Naive thymus-derived CD4-positive, alpha-beta T cell (primary cell): ENCODE data around the gene ULK3. TPM values are rescaled to one million over a fixed set of nuclear protein-coding genes. Genes with fewer than 3 reads are reported as not detected.

Source experiments
- ATAC-seq: fragments of 150-1000 bp; cut with Tn5 transposase; 2 replicates; pipeline ENCODE4 v1.10.0; 2021; ENCODE audit warnings: mild to moderate bottlenecking, moderate library complexity
- CTCF ChIA-PET: fragments of 350-600 bp; sonication (Branson Sonifier 250); formaldehyde crosslinking; loops from one replicate; lab custom pipeline; 2021; ENCODE audit warnings: antibody characterized with exemption; lab: Charles Lee
- POLR2A ChIA-PET: fragments of 350-600 bp; sonication (Branson Sonifier 250); formaldehyde crosslinking; loops from one replicate; lab custom pipeline; 2021; ENCODE audit warnings: antibody characterized with exemption, inconsistent platforms; lab: Charles Lee
- DNase-seq, 9 donors: peaks; one replicate each; pipeline versions ENCODE4 v3.0.0 to v3.0.0-alpha.2; 2020 to 2022; ENCODE audit warnings: mixed read lengths in 1 of 9
- H3K27ac ChIP-seq: one replicate; pipeline ENCODE4 v1.7.0; 2013; ENCODE audit warnings: mild to moderate bottlenecking, low read depth, low read length, moderate library complexity
- H3K27me3 ChIP-seq, 2 donors: one replicate each; pipeline ENCODE4 v1.7.0; 2013; ENCODE audit warnings: low read length in 2 of 2, mild to moderate bottlenecking in 2 of 2, moderate library complexity in 2 of 2; ENCODE audit not compliant: control insufficient read depth in 2 of 2, insufficient read depth in 2 of 2
- H3K36me3 ChIP-seq, 3 experiments: 1 replicate in 2 of 3; 2 replicates in 1 of 3; pipeline ENCODE4 v1.7.0; 2013; ENCODE audit warnings: low read length in 3 of 3, mild to moderate bottlenecking in 3 of 3, moderate library complexity in 1 of 3; ENCODE audit not compliant: insufficient read depth in 3 of 3, control insufficient read depth in 2 of 3
- H3K4me1 ChIP-seq, 2 donors: one replicate each; pipeline ENCODE4 v1.7.0; 2013; ENCODE audit warnings: low read length in 2 of 2, mild to moderate bottlenecking in 2 of 2, moderate library complexity in 1 of 2; ENCODE audit not compliant: control insufficient read depth in 2 of 2, insufficient read depth in 2 of 2
- H3K4me3 ChIP-seq: 2 replicates; pipeline ENCODE4 v1.7.0; 2013; ENCODE audit warnings: mild to moderate bottlenecking, low read length
- H3K9me3 ChIP-seq, 3 experiments: 1 replicate in 2 of 3; 2 replicates in 1 of 3; pipeline ENCODE4 v1.7.0; 2013; ENCODE audit warnings: low read length in 3 of 3; ENCODE audit not compliant: control insufficient read depth in 2 of 3
- H3K27ac Mint-ChIP-seq, 9 donors: one replicate each; pipeline ENCODE4 v1.8.0; 2020 to 2022; ENCODE audit warnings: mixed read lengths in 9 of 9, mild to moderate bottlenecking in 8 of 9, moderate library complexity in 5 of 9, inconsistent platforms in 2 of 9
- H3K27me3 Mint-ChIP-seq, 5 donors: one replicate each; pipeline ENCODE4 v1.8.0; 2021 to 2022; ENCODE audit warnings: mixed read lengths in 5 of 5, mild to moderate bottlenecking in 1 of 5
- H3K36me3 Mint-ChIP-seq, 5 donors: one replicate each; pipeline ENCODE4 v1.8.0; 2020 to 2022; ENCODE audit warnings: mixed read lengths in 5 of 5, mild to moderate bottlenecking in 3 of 5, inconsistent platforms in 1 of 5
- H3K4me1 Mint-ChIP-seq, 7 donors: one replicate each; pipeline ENCODE4 v1.8.0; 2020 to 2022; ENCODE audit warnings: mixed read lengths in 7 of 7, mild to moderate bottlenecking in 3 of 7, inconsistent platforms in 1 of 7
- H3K4me3 Mint-ChIP-seq, 10 donors: one replicate each; pipeline ENCODE4 v1.8.0; 2020 to 2022; ENCODE audit warnings: mild to moderate bottlenecking in 10 of 10, mixed read lengths in 10 of 10, moderate library complexity in 6 of 10, inconsistent platforms in 2 of 10
- H3K9me3 Mint-ChIP-seq, 11 donors: one replicate each; pipeline ENCODE4 v1.8.0; 2020 to 2022; ENCODE audit warnings: mixed read lengths in 11 of 11, mild to moderate bottlenecking in 4 of 11, inconsistent platforms in 1 of 11, moderate library complexity in 1 of 11
- intact Hi-C, 2 donors: fragments of 100-400 bp; cut with micrococcal nuclease; formaldehyde crosslinking; loops; one replicate each; pipeline ENCODE4 v1.15.1; 2023
- polyA plus RNA-seq, 2 donors: library from polyadenylated mRNA; unstranded; fragments of 300-500 nt; fragmentation: Illumina TruSeq; gene quantifications; one replicate each; pipeline ENCODE4 v1.2.3, GENCODE V29; 2021
- total RNA-seq, 6 experiments: library from RNA in 5 of 6; stranded (reverse) in 5 of 6; gene quantifications; 1 replicate in 5 of 6; 2 replicates in 1 of 6; pipeline ENCODE4 v1.2.3 and lab custom pipeline; 2021 to 2026

ULK3 gene
- total and polyA plus RNA-seq, 7 experiments from 2014 or later = 15.4 to 106 (median 54.8) TPM

GRCh38 chr15:74838746-74839525, 4.0 kb downstream of the ULK3 start:
- H3K4me3 Mint-ChIP-seq = no peak overlapping the region
- H3K27me3 Mint-ChIP-seq = no peaks in the 10 kb centered on the region
- Histone ChIP-seq H3K36me3 (peaks cover 0 to 56% (median 4%) of the 10 kb centered on the region in 3 experiments), H3K27ac (no peak overlapping the region), H3K27me3 (no peaks in the 10 kb centered on the region), H3K4me3 (no peak overlapping the region), H3K4me1 (peaks cover 17 to 28% of the 10 kb centered on the region in 2 donors), H3K9me3 (no peaks in the 10 kb centered on the region)
- no peaks in the 10 kb centered on the region for H3K9me3 Mint-ChIP-seq
- CTCF ChIA-PET = interaction anchor here (1.3 kb wide), 1 partner anchor 68 kb away, joined by 5 read pairs; no protein-coding TSS in a partner anchor
- ATAC-seq (no peak), DNase-seq (no peak)
- H3K36me3 Mint-ChIP-seq = peaks cover 0 to 19% (median 0%) of the 10 kb centered on the region in 5 donors
- H3K4me1 Mint-ChIP-seq = peaks cover 17 to 34% (median 31%) of the 10 kb centered on the region in 7 donors
- intact Hi-C loops = no loop called here
- H3K27ac Mint-ChIP-seq = peak overlapping the region in 3 of 9 donors; percentile 5 to 54 (median 48)
- POLR2A ChIA-PET = no interaction called here

- no peak overlapping the region for H3K27ac ChIP-seq
- peaks cover 0 to 56% (median 4%) of the 10 kb centered on the region in 3 experiments for H3K36me3 ChIP-seq
- no peak overlapping the region for H3K4me3 ChIP-seq
- ATAC-seq (no peak), DNase-seq (no peak)
- CTCF ChIA-PET = interaction anchor here (1.3 kb wide), 2 partner anchors 67 to 68 kb away, joined by 3 to 5 read pairs; no protein-coding TSS in a partner anchor
- no peak overlapping the region for H3K27ac Mint-ChIP-seq
- H3K27me3 Mint-ChIP-seq = no peaks in the 10 kb centered on the region
- H3K4me1 Mint-ChIP-seq = peaks cover 17 to 28% (median 25%) of the 10 kb centered on the region in 7 donors
- peaks cover 0 to 17% (median 0%) of the 10 kb centered on the region in 5 donors for H3K36me3 Mint-ChIP-seq
- H3K4me1 ChIP-seq = peaks cover 10 to 22% of the 10 kb centered on the region in 2 donors
- no peaks in the 10 kb centered on the region for H3K9me3 ChIP-seq
- H3K9me3 Mint-ChIP-seq = no peaks in the 10 kb centered on the region
- intact Hi-C loops = no loop called here
- POLR2A ChIA-PET = no interaction called here
- no peaks in the 10 kb centered on the region for H3K27me3 ChIP-seq
- H3K4me3 Mint-ChIP-seq = no peak overlapping the region
These were observed 4.8 kb downstream of the ULK3 start for GRCh38 chr15:74838137-74838516.

GRCh38 chr15:74837482-74838136, 5.3 kb downstream of the ULK3 start:
- H3K4me3 ChIP-seq = no peak overlapping the region
- CTCF ChIA-PET = interaction anchor here (0.8 to 2.3 kb wide), 4 partner anchors 44 to 66 kb away, joined by 3 to 14 read pairs (median 4); no protein-coding TSS in a partner anchor
- peak overlapping the region in 1 of 9 donors; percentile 41 for H3K27ac Mint-ChIP-seq
- intact Hi-C loops = no loop called here
- H3K27me3 ChIP-seq = no peaks in the 10 kb centered on the region
- H3K4me3 Mint-ChIP-seq = no peak overlapping the region
- ATAC-seq = no peak
- POLR2A ChIA-PET = no interaction called here
- peaks cover 0 to 15% (median 0%) of the 10 kb centered on the region in 5 donors for H3K36me3 Mint-ChIP-seq
- peaks cover 10 to 21% of the 10 kb centered on the region in 2 donors for H3K4me1 ChIP-seq
- peaks cover 17 to 27% (median 24%) of the 10 kb centered on the region in 7 donors for H3K4me1 Mint-ChIP-seq
- no peaks in the 10 kb centered on the region for H3K9me3 Mint-ChIP-seq
- no peaks in the 10 kb centered on the region for H3K27me3 Mint-ChIP-seq
- no peak for DNase-seq
- peaks cover 0 to 54% (median 4%) of the 10 kb centered on the region in 3 experiments for H3K36me3 ChIP-seq
- H3K27ac ChIP-seq = no peak overlapping the region
- no peaks in the 10 kb centered on the region for H3K9me3 ChIP-seq

- no peak overlapping the region for H3K4me3 Mint-ChIP-seq
- H3K27ac ChIP-seq = no peak overlapping the region
- no peaks in the 10 kb centered on the region for H3K9me3 ChIP-seq
- H3K4me3 ChIP-seq = no peak overlapping the region
- ATAC-seq (no peak), DNase-seq (no peak)
- no peaks in the 10 kb centered on the region for H3K9me3 Mint-ChIP-seq
- ChIA-PET POLR2A (no interaction called here), CTCF (interaction anchor here (0.8 to 2.3 kb wide), 4 partner anchors 44 to 66 kb away, joined by 3 to 14 read pairs (median 4); no protein-coding TSS in a partner anchor)
- H3K4me1 Mint-ChIP-seq = peaks cover 10 to 20% (median 16%) of the 10 kb centered on the region in 7 donors
- peaks cover 0 to 13% (median 0%) of the 10 kb centered on the region in 5 donors for H3K36me3 Mint-ChIP-seq
- H3K27me3 ChIP-seq = no peaks in the 10 kb centered on the region
- H3K36me3 ChIP-seq = peaks cover 0 to 52% (median 4%) of the 10 kb centered on the region in 3 experiments
- H3K4me1 ChIP-seq = peaks cover 4 to 13% of the 10 kb centered on the region in 2 donors
- no peaks in the 10 kb centered on the region for H3K27me3 Mint-ChIP-seq
- intact Hi-C loops = no loop called here
- no peak overlapping the region for H3K27ac Mint-ChIP-seq
These were observed 6.1 kb downstream of the ULK3 start for GRCh38 chr15:74836846-74837245.

GRCh38 chr15:74835312-74835823, 7.6 kb downstream of the ULK3 start:
- POLR2A ChIA-PET = no interaction called here

More at GRCh38 chr15:74835312-74835823, 7.6 kb downstream of the ULK3 start:
- Mint-ChIP-seq H3K4me1 (peaks cover 0 to 8% (median 4%) of the 10 kb centered on the region in 7 donors), H3K4me3 (no peak overlapping the region), H3K27ac (peak overlapping the region in 3 of 9 donors; percentile 5 to 48 (median 28)), H3K9me3 (no peaks in the 10 kb centered on the region), H3K27me3 (no peaks in the 10 kb centered on the region), H3K36me3 (peaks cover 0 to 3% (median 0%) of the 10 kb centered on the region in 5 donors)
- no peaks in the 10 kb centered on the region for H3K9me3 ChIP-seq
- H3K4me3 ChIP-seq = no peak overlapping the region
- peak in 5 of 9 donors; percentile 14 to 64 (median 21) for DNase-seq
- no peaks in the 10 kb centered on the region for H3K4me1 ChIP-seq
- intact Hi-C loops = loop anchor here in 1 of 2 donors (1.0 kb wide), 1 partner anchor 64 kb away; no protein-coding TSS in a partner anchor
- ATAC-seq = peak; percentile 72
- CTCF ChIA-PET = interaction anchor here (0.8 to 2.3 kb wide), 3 partner anchors 66 to 114 kb away, joined by 3 to 14 read pairs (median 9); no protein-coding TSS in a partner anchor
- H3K27ac ChIP-seq = no peak overlapping the region
- peaks cover 0 to 44% (median 4%) of the 10 kb centered on the region in 3 experiments for H3K36me3 ChIP-seq
- H3K27me3 ChIP-seq = no peaks in the 10 kb centered on the region
